ENCODE data around the gene KRT2. TPM values are rescaled to one million over a fixed set of nuclear protein-coding genes. Genes with fewer than 3 reads are reported as not detected.

The KRT2 gene
- total RNA-seq, 1 donor from 2014 or later, result not detected

GRCh38 chr12:52614381-52615207 is 37.4 kb downstream of the KRT2 start:
- no peak for DNase-seq
- intact Hi-C loops (cut with micrococcal nuclease), result no loop called here
- H3K36me3 ChIP-seq, result no peaks in the 10 kb centered on the region
- TF ChIP-seq CTCF (IDR thresholded peaks at IDR 0.05; ENCODE audit: borderline replicate concordance), result no peak
- H3K4me3 ChIP-seq, result no peak overlapping the region
- no peaks in the 10 kb centered on the region for H3K9me3 ChIP-seq (replicated peaks)
- no peak overlapping the region for H3K27ac ChIP-seq (replicated peaks)
- peaks cover 73% of the 10 kb centered on the region for H3K27me3 ChIP-seq (ENCODE audit: low read depth)
- no peaks in the 10 kb centered on the region for H3K4me1 ChIP-seq

GRCh38 chr12:52613384-52614030 is 38.5 kb downstream of the KRT2 start:
- H3K9me3 ChIP-seq (replicated peaks), result no peaks in the 10 kb centered on the region
- H3K27ac ChIP-seq (replicated peaks), result no peak overlapping the region
- intact Hi-C loops (cut with micrococcal nuclease), result no loop called here
- TF ChIP-seq CTCF (IDR thresholded peaks at IDR 0.05; ENCODE audit: borderline replicate concordance), result no peak
- no peak for DNase-seq
- H3K4me3 ChIP-seq, result no peak overlapping the region
- no peaks in the 10 kb centered on the region for H3K36me3 ChIP-seq
- H3K4me1 ChIP-seq, result no peaks in the 10 kb centered on the region
- H3K27me3 ChIP-seq (ENCODE audit: low read depth), result peaks cover 83% of the 10 kb centered on the region

DNA sequence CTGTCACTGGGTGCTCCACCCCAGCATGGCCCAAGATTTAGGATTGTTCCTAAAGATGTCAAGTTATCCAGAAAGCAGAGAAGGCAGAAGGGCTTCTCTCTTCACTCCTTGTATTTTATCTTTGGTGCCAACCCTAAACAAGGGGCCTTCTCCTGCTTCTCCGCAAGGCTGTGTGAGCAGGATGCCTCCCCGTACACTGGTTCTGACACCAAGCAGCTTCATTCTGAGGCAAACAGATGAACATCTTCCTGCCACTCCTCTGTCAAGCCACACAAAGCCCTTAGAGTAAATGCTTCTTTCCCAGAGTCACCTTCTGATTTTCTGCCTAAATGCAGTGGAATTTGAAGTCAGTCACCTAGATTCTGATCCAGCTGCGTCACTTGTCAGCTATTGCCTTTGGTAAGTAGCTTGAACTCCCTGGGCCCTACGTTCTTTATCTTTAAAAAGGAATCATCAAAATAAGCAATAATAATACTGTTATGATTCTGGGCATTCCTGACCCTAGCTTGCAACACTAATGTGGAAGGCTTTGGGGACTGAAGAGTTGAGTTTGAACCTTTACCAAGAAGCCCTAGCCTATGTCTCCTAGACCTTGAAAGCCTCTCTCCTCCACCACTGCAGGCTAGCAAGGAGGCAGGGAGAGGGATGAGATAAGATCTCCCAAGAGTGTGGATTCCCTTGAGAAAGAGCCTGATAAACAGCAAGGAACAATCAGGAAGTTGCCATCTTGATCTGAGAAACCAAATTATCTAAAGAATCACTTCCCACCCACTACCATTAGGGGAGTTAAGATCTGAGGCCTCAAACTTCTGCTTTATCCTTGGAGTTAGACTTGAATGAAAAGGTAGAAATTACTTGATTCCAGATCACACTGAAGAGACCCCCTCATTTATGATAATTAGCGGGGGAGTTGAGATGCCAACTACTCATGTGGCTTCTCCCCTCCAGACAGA is 39.3 kb downstream of the KRT2 start:
- no peaks in the 10 kb centered on the region for H3K36me3 ChIP-seq
- no peak overlapping the region for H3K27ac ChIP-seq (replicated peaks)
- H3K27me3 ChIP-seq (ENCODE audit: low read depth), result peaks cover 88% of the 10 kb centered on the region
- H3K9me3 ChIP-seq (replicated peaks), result no peaks in the 10 kb centered on the region
- intact Hi-C loops (cut with micrococcal nuclease), result no loop called here
- no peak for DNase-seq
- no peaks in the 10 kb centered on the region for H3K4me1 ChIP-seq
- H3K4me3 ChIP-seq, result no peak overlapping the region
- no peak for TF ChIP-seq CTCF (IDR thresholded peaks at IDR 0.05; ENCODE audit: borderline replicate concordance)

- no peaks in the 10 kb centered on the region for H3K4me1 ChIP-seq
- H3K4me3 ChIP-seq, result no peak overlapping the region
- intact Hi-C loops (cut with micrococcal nuclease), result no loop called here
- no peak for DNase-seq
- no peak for TF ChIP-seq CTCF (IDR thresholded peaks at IDR 0.05; ENCODE audit: borderline replicate concordance)
- no peaks in the 10 kb centered on the region for H3K9me3 ChIP-seq (replicated peaks)
- peaks cover 88% of the 10 kb centered on the region for H3K27me3 ChIP-seq (ENCODE audit: low read depth)
- H3K27ac ChIP-seq (replicated peaks), result no peak overlapping the region
- no peaks in the 10 kb centered on the region for H3K36me3 ChIP-seq
Observed at GRCh38 chr12:52611080-52611468, 40.9 kb downstream of the KRT2 start.
